ENCODE measurements around the gene KIAA1328.

DNA sequence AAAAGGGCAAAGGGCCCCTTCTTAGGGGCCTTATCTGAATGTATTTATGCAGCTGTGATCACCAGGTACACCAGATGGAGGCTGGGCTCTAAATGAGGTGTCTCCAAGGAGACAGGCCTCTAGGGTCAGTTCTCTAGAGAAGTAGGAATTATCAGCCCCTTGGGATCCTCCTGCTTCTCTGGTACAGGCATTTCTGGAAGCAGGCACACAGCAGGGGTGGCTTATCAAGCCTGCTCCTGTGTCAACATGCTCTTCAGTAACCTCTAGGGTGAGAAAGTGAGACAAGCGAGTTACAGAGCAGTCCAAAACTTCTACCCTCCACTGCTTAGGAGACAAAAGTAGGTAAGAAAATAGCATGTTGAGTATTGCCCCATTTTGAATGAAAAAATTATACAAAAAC, 13.9 kb upstream of the KIAA1328 start:
- TF ChIP-seq, protein P1, sequence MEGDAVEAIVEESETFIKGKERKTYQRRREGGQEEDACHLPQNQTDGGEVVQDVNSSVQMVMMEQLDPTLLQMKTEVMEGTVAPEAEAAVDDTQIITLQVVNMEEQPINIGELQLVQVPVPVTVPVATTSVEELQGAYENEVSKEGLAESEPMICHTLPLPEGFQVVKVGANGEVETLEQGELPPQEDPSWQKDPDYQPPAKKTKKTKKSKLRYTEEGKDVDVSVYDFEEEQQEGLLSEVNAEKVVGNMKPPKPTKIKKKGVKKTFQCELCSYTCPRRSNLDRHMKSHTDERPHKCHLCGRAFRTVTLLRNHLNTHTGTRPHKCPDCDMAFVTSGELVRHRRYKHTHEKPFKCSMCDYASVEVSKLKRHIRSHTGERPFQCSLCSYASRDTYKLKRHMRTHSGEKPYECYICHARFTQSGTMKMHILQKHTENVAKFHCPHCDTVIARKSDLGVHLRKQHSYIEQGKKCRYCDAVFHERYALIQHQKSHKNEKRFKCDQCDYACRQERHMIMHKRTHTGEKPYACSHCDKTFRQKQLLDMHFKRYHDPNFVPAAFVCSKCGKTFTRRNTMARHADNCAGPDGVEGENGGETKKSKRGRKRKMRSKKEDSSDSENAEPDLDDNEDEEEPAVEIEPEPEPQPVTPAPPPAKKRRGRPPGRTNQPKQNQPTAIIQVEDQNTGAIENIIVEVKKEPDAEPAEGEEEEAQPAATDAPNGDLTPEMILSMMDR (IDR thresholded peaks at IDR 0.05): no peak
- no peak for TF ChIP-seq POLR2A (IDR thresholded peaks at IDR 0.05)

Measured in lower leg skin (tissue), 3 donors.